AG04449 (cell line): Measurements from ENCODE around the gene CENPVL1.
"Not testable (repeated sequence)": the region's sequence is repeated elsewhere in the genome, so short reads cannot be mapped to it uniquely, and the experiment has no call there.

Experiments
- CTCF ChIA-PET: fragments of 350-600 bp; formaldehyde crosslinking; extraction: SDS; loops from one replicate; lab custom pipeline; 2021; ENCODE audit warnings: antibody characterized with exemption; lab: Yijun Ruan, JAX
- POLR2A ChIA-PET: fragments of 400-600, 350-600 bp; formaldehyde crosslinking; extraction: SDS; loops from one replicate; lab custom pipeline; 2020; ENCODE audit warnings: antibody characterized with exemption, inconsistent platforms; lab: Yijun Ruan, JAX
- DNase-seq: peaks from one replicate; pipeline ENCODE4 v3.0.0-alpha.2; 2010; ENCODE audit warnings: low read depth, low spot score
- H3K4me3 ChIP-seq: 2 replicates; pipeline ENCODE4 v1.5.1; 2011; ENCODE audit warnings: low read depth, mild to moderate bottlenecking, control low read depth, low read length
- TF ChIP-seq, protein P1 (sequence below): IDR thresholded peaks from one replicate; pipeline ENCODE4 v1.5.1; 2011; ENCODE audit warnings: mild to moderate bottlenecking, moderate library complexity, low read length, control low read depth, inconsistent platforms; ENCODE audit not compliant: insufficient read depth; ENCODE audit errors: missing control alignments

Gene CENPVL1

DNA sequence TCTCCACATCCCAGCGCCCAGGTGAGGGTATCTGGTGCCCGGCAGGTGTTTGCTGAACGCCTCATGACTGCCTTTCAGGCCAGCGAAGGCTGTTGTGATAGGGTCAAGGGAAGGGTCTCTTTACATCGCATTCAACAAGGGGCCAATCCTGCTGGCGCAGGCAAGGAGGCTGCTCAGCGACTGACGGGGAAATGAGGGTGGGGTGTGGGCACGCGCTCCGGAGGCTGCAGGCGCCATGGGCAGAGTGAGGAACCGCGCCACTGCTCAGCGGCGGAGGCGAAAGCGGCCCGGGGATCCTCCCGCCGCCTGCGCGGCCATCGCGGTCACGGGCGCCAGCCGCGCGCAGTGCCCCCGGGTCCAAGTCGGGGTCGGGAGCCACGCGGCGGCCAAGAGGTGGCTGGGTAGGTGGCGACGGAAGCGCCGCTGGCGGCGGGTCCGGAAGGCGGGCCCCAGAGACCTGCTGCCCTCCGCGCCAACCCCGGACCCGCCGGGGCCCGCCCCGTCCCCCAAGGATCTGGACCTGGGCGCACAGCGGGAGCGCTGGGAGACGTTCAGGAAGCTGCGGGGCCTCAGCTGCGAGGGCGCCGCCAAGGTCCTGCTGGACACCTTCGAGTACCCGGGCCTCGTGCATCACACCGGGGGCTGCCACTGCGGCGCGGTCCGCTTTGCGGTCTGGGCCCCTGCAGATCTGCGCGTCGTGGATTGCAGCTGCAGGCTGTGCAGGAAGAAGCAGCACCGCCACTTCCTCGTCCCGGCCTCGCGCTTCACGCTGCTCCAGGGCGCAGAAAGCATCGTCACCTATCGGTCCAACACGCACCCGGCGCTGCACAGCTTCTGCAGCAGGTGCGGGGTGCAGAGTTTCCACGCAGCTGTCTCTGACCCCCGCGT lies at the start of gene CENPVL1:
TSS of gene CENPVL1 (plus strand) at position 236 of the 888 bp plus-strand sequence. CDS start at position 236, 0 bp downstream.
- DNase-seq, H3K4me3 ChIP-seq, POLR2A ChIA-PET, CTCF ChIA-PET: not testable (repeated sequence)

- POLR2A ChIA-PET = no interaction called here
- no peak overlapping the region for H3K4me3 ChIP-seq
- DNase-seq = no peak
- TF ChIP-seq, protein P1, sequence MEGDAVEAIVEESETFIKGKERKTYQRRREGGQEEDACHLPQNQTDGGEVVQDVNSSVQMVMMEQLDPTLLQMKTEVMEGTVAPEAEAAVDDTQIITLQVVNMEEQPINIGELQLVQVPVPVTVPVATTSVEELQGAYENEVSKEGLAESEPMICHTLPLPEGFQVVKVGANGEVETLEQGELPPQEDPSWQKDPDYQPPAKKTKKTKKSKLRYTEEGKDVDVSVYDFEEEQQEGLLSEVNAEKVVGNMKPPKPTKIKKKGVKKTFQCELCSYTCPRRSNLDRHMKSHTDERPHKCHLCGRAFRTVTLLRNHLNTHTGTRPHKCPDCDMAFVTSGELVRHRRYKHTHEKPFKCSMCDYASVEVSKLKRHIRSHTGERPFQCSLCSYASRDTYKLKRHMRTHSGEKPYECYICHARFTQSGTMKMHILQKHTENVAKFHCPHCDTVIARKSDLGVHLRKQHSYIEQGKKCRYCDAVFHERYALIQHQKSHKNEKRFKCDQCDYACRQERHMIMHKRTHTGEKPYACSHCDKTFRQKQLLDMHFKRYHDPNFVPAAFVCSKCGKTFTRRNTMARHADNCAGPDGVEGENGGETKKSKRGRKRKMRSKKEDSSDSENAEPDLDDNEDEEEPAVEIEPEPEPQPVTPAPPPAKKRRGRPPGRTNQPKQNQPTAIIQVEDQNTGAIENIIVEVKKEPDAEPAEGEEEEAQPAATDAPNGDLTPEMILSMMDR = no peak
- CTCF ChIA-PET = no interaction called here
Observed at GRCh38 chrX:51665981-51666380, 44.3 kb upstream of the CENPVL1 start.

DNA sequence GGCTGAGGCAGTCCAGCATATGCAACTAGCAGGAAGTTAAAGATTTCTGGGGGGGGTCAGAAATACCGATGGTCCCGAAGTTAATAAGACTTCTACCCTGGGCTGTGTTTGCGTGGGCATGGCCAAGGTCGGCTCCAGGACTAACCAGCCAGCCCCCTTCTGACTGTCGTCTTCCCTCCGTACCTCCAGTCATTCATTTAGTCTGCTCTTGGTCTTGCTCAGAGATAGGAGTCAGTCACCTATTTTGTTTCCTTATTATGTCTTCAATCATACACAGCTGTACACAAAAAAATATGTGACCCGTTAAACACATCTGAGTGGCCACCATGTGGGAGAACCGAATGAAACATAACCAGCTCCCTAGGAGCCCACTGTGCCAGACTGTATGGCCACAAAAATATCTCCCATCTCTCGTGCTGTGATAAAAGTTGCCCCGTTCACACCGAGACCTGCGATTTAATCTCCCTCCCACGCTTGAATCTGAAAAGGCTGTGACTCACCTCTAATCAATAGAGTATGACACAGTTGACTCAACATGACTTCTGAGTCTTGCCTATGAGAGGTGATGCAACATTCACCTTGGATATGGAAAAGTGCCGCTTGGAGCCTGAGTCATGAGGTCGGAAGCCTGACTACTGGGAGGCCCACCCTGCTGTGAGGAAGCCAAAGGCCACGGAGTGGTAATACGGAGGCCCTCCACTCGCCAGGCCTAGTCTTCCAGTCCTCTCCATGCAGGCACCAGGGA lies 30.5 kb upstream of the CENPVL1 start:
- CTCF ChIA-PET, POLR2A ChIA-PET, DNase-seq: not testable (repeated sequence)

GRCh38 chrX:51681808-51682719 lies 28.2 kb upstream of the CENPVL1 start:
- CTCF ChIA-PET, H3K4me3 ChIP-seq, POLR2A ChIA-PET, DNase-seq: not testable (repeated sequence)

More for the DNA sequence above, 30.5 kb upstream of the CENPVL1 start:
- not testable (repeated sequence) for H3K4me3 ChIP-seq

DNA sequence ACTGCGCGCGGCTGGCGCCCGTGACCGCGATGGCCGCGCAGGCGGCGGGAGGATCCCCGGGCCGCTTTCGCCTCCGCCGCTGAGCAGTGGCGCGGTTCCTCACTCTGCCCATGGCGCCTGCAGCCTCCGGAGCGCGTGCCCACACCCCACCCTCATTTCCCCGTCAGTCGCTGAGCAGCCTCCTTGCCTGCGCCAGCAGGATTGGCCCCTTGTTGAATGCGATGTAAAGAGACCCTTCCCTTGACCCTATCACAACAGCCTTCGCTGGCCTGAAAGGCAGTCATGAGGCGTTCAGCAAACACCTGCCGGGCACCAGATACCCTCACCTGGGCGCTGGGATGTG lies 27.6 kb upstream of the CENPVL1 start, which contains the start of gene CENPVL2:
TSS of gene CENPVL2 (minus strand) at position 112 of the 343 bp plus-strand sequence. CDS start at position 112, 0 bp downstream.
- POLR2A ChIA-PET, CTCF ChIA-PET, DNase-seq, H3K4me3 ChIP-seq: not testable (repeated sequence)

- POLR2A ChIA-PET = no interaction called here
- CTCF ChIA-PET = no interaction called here
- H3K4me3 ChIP-seq = no peak overlapping the region
- DNase-seq = no peak
- TF ChIP-seq, protein P1 = no peak
Observed at GRCh38 chrX:51694254-51694653, 16.1 kb upstream of the CENPVL1 start.

DNA sequence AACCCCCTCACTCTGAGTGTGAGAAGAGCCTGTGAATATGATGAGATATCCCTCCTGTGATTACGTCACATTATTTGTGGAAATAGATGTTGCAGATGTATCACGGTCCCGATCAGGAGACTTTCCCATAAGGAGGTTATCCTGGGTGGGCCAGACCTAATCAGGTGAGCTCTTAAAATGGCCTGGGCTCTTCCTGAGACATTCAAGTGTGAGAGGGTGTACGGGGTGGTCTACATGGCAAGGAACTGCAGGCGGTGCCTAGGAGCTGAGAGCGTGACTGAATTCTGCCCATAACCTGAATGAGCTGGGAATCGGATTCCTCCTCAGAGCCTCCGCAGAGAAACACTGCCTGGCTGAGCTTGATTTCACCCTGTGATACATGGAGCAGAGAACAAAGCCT lies 12.9 kb upstream of the CENPVL1 start:
- CTCF ChIA-PET = no interaction called here
- POLR2A ChIA-PET = no interaction called here
- no peak for DNase-seq
- no peak overlapping the region for H3K4me3 ChIP-seq
- TF ChIP-seq, protein P1 = no peak

DNA sequence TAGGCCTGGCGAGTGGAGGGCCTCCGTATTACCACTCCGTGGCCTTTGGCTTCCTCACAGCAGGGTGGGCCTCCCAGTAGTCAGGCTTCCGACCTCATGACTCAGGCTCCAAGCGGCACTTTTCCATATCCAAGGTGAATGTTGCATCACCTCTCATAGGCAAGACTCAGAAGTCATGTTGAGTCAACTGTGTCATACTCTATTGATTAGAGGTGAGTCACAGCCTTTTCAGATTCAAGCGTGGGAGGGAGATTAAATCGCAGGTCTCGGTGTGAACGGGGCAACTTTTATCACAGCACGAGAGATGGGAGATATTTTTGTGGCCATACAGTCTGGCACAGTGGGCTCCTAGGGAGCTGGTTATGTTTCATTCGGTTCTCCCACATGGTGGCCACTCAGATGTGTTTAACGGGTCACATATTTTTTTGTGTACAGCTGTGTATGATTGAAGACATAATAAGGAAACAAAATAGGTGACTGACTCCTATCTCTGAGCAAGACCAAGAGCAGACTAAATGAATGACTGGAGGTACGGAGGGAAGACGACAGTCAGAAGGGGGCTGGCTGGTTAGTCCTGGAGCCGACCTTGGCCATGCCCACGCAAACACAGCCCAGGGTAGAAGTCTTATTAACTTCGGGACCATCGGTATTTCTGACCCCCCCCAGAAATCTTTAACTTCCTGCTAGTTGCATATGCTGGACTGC lies 2.8 kb downstream of the CENPVL1 start:
- POLR2A ChIA-PET, CTCF ChIA-PET, DNase-seq, H3K4me3 ChIP-seq: not testable (repeated sequence)
